Duodenal mucosa (tissue), 2 donors: Measurements from ENCODE around the gene EIF4B.
"Not testable (repeated sequence)": the region's sequence is repeated elsewhere in the genome, so short reads cannot be mapped to it uniquely, and the experiment has no call there.

ENCODE experiments used
- H3K27ac ChIP-seq: one replicate; pipeline ENCODE4 v1.7.0; 2013; ENCODE audit warnings: low read depth, low read length
- H3K27me3 ChIP-seq, 2 donors: one replicate each; pipeline ENCODE4 v1.7.0; 2013; ENCODE audit warnings: low read length in 2 of 2, control low read depth in 1 of 2; ENCODE audit not compliant: insufficient read depth in 2 of 2, control insufficient read depth in 1 of 2
- H3K36me3 ChIP-seq, 2 donors: one replicate each; pipeline ENCODE4 v1.7.0; 2013; ENCODE audit warnings: low read length in 2 of 2, control low read depth in 1 of 2; ENCODE audit not compliant: insufficient read depth in 2 of 2, control insufficient read depth in 1 of 2
- H3K4me1 ChIP-seq, 2 donors: one replicate each; pipeline ENCODE4 v1.7.0; 2013; ENCODE audit warnings: low read length in 2 of 2, control low read depth in 1 of 2; ENCODE audit not compliant: insufficient read depth in 2 of 2, control insufficient read depth in 1 of 2
- H3K4me3 ChIP-seq, 2 donors: one replicate each; pipeline ENCODE4 v1.7.0; 2013; ENCODE audit warnings: low read length in 2 of 2, low read depth in 1 of 2
- H3K9ac ChIP-seq, 2 donors: one replicate each; pipeline ENCODE4 v1.7.0; 2013; ENCODE audit warnings: low read length in 2 of 2, low read depth in 1 of 2
- H3K9me3 ChIP-seq, 2 donors: one replicate each; pipeline ENCODE4 v1.7.0; 2013; ENCODE audit warnings: low read length in 2 of 2, control low read depth in 1 of 2; ENCODE audit not compliant: control insufficient read depth in 1 of 2

EIF4B gene

GRCh38 chr12:52992699-52993557 is 13.3 kb upstream of the EIF4B start:
- no peak overlapping the region for H3K4me3 ChIP-seq
- peak overlapping the region; percentile 23 for H3K27ac ChIP-seq
- H3K4me1 ChIP-seq = peaks cover 21 to 29% of the 10 kb centered on the region in 2 donors
- H3K9ac ChIP-seq = no peak overlapping the region
- no peaks in the 10 kb centered on the region for H3K9me3 ChIP-seq
- H3K36me3 ChIP-seq = no peaks in the 10 kb centered on the region
- H3K27me3 ChIP-seq = no peaks in the 10 kb centered on the region

GRCh38 chr12:52993558-52993869 is 12.7 kb upstream of the EIF4B start:
- Histone ChIP-seq H3K27me3 (no peaks in the 10 kb centered on the region), H3K4me1 (peaks cover 21 to 25% of the 10 kb centered on the region in 2 donors), H3K27ac (peak overlapping the region; percentile 23), H3K36me3 (no peaks in the 10 kb centered on the region), H3K4me3 (no peak overlapping the region), H3K9me3 (no peaks in the 10 kb centered on the region), H3K9ac (no peak overlapping the region)

- Histone ChIP-seq H3K27ac (no peak overlapping the region), H3K27me3 (no peaks in the 10 kb centered on the region), H3K4me1 (peaks cover 31 to 36% of the 10 kb centered on the region in 2 donors), H3K4me3 (no peak overlapping the region), H3K9ac (no peak overlapping the region), H3K36me3 (no peaks in the 10 kb centered on the region), H3K9me3 (peaks cover 0 to 2% of the 10 kb centered on the region in 2 donors)
Measured at GRCh38 chr12:53004178-53004577, 2.1 kb upstream of the EIF4B start.

GRCh38 chr12:53004582-53004981 is 1.7 kb upstream of the EIF4B start:
- Histone ChIP-seq H3K9me3 (peaks cover 0 to 2% of the 10 kb centered on the region in 2 donors), H3K36me3 (no peaks in the 10 kb centered on the region), H3K9ac (no peak overlapping the region), H3K27ac (no peak overlapping the region), H3K4me3 (no peak overlapping the region), H3K27me3 (no peaks in the 10 kb centered on the region), H3K4me1 (peaks cover 34% of the 10 kb centered on the region in 2 donors)

GRCh38 chr12:53005215-53005985 is 856 bp upstream of the EIF4B start:
- H3K27ac ChIP-seq = peak overlapping the region; percentile 64
- peak overlapping the region; percentile 53 to 86 for H3K9ac ChIP-seq
- H3K27me3 ChIP-seq = no peaks in the 10 kb centered on the region
- peak overlapping the region; percentile 71 to 93 for H3K4me3 ChIP-seq
- peaks cover 36 to 39% of the 10 kb centered on the region in 2 donors for H3K4me1 ChIP-seq
- H3K9me3 ChIP-seq = peaks cover 0 to 2% of the 10 kb centered on the region in 2 donors
- H3K36me3 ChIP-seq = no peaks in the 10 kb centered on the region

GRCh38 chr12:53006810-53007309 is 604 bp downstream of the EIF4B start:
- no peaks in the 10 kb centered on the region for H3K27me3 ChIP-seq
- peaks cover 47 to 49% of the 10 kb centered on the region in 2 donors for H3K4me1 ChIP-seq

GRCh38 chr12:53007343-53007742 is 1.1 kb downstream of the EIF4B start:
- no peak overlapping the region for H3K27ac ChIP-seq
- peaks cover 49 to 51% of the 10 kb centered on the region in 2 donors for H3K4me1 ChIP-seq
- H3K9ac ChIP-seq = peak overlapping the region; percentile 96 to 97

More at GRCh38 chr12:53006810-53007309, 604 bp downstream of the EIF4B start:
- H3K9ac ChIP-seq = peak overlapping the region; percentile 96 to 97
- no peaks in the 10 kb centered on the region for H3K36me3 ChIP-seq
- H3K4me3 ChIP-seq = peak overlapping the region; percentile 97 to 99
- H3K27ac ChIP-seq = peak overlapping the region; percentile 91
- H3K9me3 ChIP-seq = peaks cover 0 to 2% of the 10 kb centered on the region in 2 donors

GRCh38 chr12:53008760-53009159 is 2.5 kb downstream of the EIF4B start:
- Histone ChIP-seq H3K9ac (peak overlapping the region in 1 of 2 donors; percentile 97), H3K4me1 (peaks cover 49 to 51% of the 10 kb centered on the region in 2 donors), H3K4me3 (peak overlapping the region in 1 of 2 donors; percentile 97)
- H3K27ac ChIP-seq, H3K9me3 ChIP-seq, H3K36me3 ChIP-seq, H3K27me3 ChIP-seq: not testable (repeated sequence)

More at GRCh38 chr12:53007343-53007742, 1.1 kb downstream of the EIF4B start:
- peak overlapping the region; percentile 97 to 99 for H3K4me3 ChIP-seq
- peaks cover 0 to 2% of the 10 kb centered on the region in 2 donors for H3K9me3 ChIP-seq
- H3K36me3 ChIP-seq = no peaks in the 10 kb centered on the region
- no peaks in the 10 kb centered on the region for H3K27me3 ChIP-seq

- H3K9ac ChIP-seq = no peak overlapping the region
- no peak overlapping the region for H3K27ac ChIP-seq
- peaks cover 0 to 2% of the 10 kb centered on the region in 2 donors for H3K9me3 ChIP-seq
- H3K36me3 ChIP-seq = peaks cover 0 to under 1% of the 10 kb centered on the region in 2 donors
- H3K27me3 ChIP-seq = no peaks in the 10 kb centered on the region
- peaks cover 44 to 48% of the 10 kb centered on the region in 2 donors for H3K4me1 ChIP-seq
- no peak overlapping the region for H3K4me3 ChIP-seq
Measured at GRCh38 chr12:53010955-53011354, 4.7 kb downstream of the EIF4B start.

GRCh38 chr12:53011889-53012288 is 5.6 kb downstream of the EIF4B start:
- Histone ChIP-seq H3K9ac (no peak overlapping the region), H3K4me3 (peak overlapping the region in 1 of 2 donors; percentile 40), H3K4me1 (peaks cover 44 to 47% of the 10 kb centered on the region in 2 donors), H3K27me3 (no peaks in the 10 kb centered on the region), H3K36me3 (peaks cover 3 to 8% of the 10 kb centered on the region in 2 donors), H3K9me3 (no peaks in the 10 kb centered on the region), H3K27ac (no peak overlapping the region)
